C4-2B (cell line): Measurements from ENCODE around the gene GRK5.

Source experiments
- CTCF ChIP-seq: fragments of 450-650 bp; conservative IDR thresholded peaks from 2 replicates; pipeline ENCODE4 v1.5.1; 2017; ENCODE audit warnings: mild to moderate bottlenecking
- ZFX ChIP-seq: fragments of 450-650 bp; IDR thresholded peaks from 2 replicates; pipeline ENCODE4 v1.6.1; 2017

DNA sequence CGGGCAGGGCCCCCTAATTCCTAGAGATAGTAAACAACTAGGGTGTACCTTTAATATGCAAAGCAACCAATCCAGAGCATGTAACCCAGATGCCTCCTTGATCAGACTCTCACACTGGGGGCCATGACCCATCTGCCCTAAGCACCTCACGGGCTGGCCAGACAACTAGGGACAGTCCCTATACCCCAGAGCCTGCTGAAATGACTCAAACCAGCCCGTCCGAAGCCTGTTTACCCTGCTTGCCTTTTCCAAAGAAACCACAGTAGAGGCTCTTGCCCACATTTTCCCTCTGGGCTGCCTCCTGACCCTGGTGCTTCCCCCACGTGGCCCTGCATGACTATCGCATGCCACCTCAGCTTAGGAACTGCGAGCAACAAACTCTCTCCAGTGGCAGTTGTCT is 288.9 kb downstream of the GRK5 start:
- TF ChIP-seq CTCF = no peak
- TF ChIP-seq ZFX = no peak
